ENCODE results near the gene ZBTB17.
A peak's percentile ranks its signal among the peaks of the same experiment; 100 is the strongest.
"Not testable (repeated sequence)": the region's sequence is repeated elsewhere in the genome, so short reads cannot be mapped to it uniquely, and the experiment has no call there.

The ZBTB17 gene

GRCh38 chr1:16009030-16009460, 33.1 kb upstream of the ZBTB17 start:
- H3K27ac ChIP-seq: no peak overlapping the region
- peak; percentile 85 for TF ChIP-seq CTCF (conservative IDR thresholded peaks at IDR 0.05)
- no peak for TF ChIP-seq ZFX (IDR thresholded peaks at IDR 0.05)

- TF ChIP-seq ZFX (IDR thresholded peaks at IDR 0.05) (no peak), CTCF (conservative IDR thresholded peaks at IDR 0.05) (no peak)
- H3K27ac ChIP-seq: no peak overlapping the region
Measured at GRCh38 chr1:16007671-16008341, 31.9 kb upstream of the ZBTB17 start.

- TF ChIP-seq ZFX (IDR thresholded peaks at IDR 0.05) (no peak), CTCF (conservative IDR thresholded peaks at IDR 0.05) (no peak; the same call in 1 of the 2 replicates)
- H3K27ac ChIP-seq: no peak overlapping the region
Measured at GRCh38 chr1:16006552-16007485, 30.9 kb upstream of the ZBTB17 start.

GRCh38 chr1:16006010-16006409, 30.1 kb upstream of the ZBTB17 start:
- TF ChIP-seq ZFX (IDR thresholded peaks at IDR 0.05) (no peak), CTCF (conservative IDR thresholded peaks at IDR 0.05) (no peak)
- H3K27ac ChIP-seq: no peak overlapping the region

DNA sequence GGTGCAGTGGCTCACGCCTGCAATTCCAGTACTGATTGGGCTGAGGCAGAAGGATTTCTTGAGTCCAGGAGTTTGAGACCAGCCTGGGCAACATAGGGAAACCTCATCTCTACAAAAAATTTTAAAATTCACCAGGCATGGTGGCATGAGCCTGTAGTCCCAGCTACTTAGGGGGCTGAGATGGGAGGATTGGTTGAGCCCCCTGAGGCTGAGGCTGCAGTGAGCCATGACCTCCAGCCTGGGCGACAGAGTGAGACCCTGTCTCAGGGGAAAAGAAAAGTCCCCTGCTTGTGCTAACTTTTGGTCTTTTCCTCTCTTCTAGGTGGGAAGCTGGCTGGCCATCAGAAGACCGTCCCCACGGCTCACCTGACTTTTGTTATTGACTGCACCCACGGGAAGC, 29.7 kb upstream of the ZBTB17 start:
- H3K27ac ChIP-seq: no peak overlapping the region
- TF ChIP-seq CTCF (conservative IDR thresholded peaks at IDR 0.05): no peak
- TF ChIP-seq ZFX (IDR thresholded peaks at IDR 0.05): no peak

DNA sequence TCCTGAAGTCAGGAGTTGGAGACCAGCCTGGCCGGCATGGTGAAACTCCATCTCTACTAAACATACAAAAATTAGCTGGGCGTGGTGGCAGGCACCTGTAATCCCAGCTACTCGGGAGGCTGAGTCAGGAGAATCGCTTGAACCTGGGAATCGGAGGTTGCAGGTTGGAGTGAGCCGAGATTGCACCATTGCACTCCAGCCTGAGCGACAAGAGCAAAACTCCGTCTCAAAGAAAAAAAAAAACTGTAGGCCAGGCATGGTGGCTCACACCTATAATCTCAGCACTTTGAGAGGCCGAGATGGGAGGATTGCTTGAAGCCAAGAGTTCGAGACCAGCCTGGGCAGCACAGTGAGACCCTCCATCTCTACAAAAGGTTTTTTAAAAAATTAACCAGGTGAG, 25.4 kb upstream of the ZBTB17 start:
- not testable (repeated sequence) for H3K27ac ChIP-seq

GRCh38 chr1:15998929-15999328, 23.0 kb upstream of the ZBTB17 start:
- no peak for TF ChIP-seq ZFX (IDR thresholded peaks at IDR 0.05)
- TF ChIP-seq CTCF (conservative IDR thresholded peaks at IDR 0.05): no peak
- H3K27ac ChIP-seq: no peak overlapping the region

Measured in C4-2B (cell line).